ENCODE results near the gene AFP. TPM values are rescaled to one million over a fixed set of nuclear protein-coding genes. Genes with fewer than 3 reads are reported as not detected.

Gene AFP
- total and polyA plus RNA-seq, 10 of the 15 experiments (the other 5 are each of a cell fraction or from before 2014, with no cell fraction given), result 0.72 TPM; not detected in 9

DNA sequence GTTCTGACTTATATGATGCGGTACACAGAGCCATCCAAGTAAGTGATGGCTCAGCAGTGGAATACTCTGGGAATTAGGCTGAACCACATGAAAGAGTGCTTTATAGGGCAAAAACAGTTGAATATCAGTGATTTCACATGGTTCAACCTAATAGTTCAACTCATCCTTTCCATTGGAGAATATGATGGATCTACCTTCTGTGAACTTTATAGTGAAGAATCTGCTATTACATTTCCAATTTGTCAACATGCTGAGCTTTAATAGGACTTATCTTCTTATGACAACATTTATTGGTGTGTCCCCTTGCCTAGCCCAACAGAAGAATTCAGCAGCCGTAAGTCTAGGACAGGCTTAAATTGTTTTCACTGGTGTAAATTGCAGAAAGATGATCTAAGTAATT lies 15.4 kb upstream of the AFP start:
- SMC1A ChIA-PET (ENCODE audit: uncharacterized antibody, unreplicated experiment), result interaction anchor here (1.2 kb wide), 1 partner anchor 442 kb away, joined by 3 read pairs; no protein-coding TSS in a partner anchor
- in situ Hi-C loops (cut with MboI), result no loop called here
- H3K4me1 ChIP-seq (ENCODE audit: control insufficient read depth, insufficient read depth, low read length), result no peaks in the 10 kb centered on the region
- POLR2A ChIA-PET, result interaction anchor here (0.6 kb wide), 1 partner anchor 38 kb away, joined by 3 read pairs; no protein-coding TSS in a partner anchor
- DNase-seq (ENCODE audit: low read depth, low spot score) (no peak), FAIRE-seq (no peak), ATAC-seq (no peak)
- H2AFZ ChIP-seq (ENCODE audit: control insufficient read depth, low read depth, low read length), result no peak overlapping the region
- no peak for TF ChIP-seq IKZF2 (IDR thresholded peaks at IDR 0.05)
- H3K27ac ChIP-seq (ENCODE audit: control insufficient read depth, insufficient read depth), result no peak overlapping the region
- CTCF ChIA-PET, result interaction anchor here (0.7 kb wide), 1 partner anchor 27 kb away, joined by 3 read pairs; no protein-coding TSS in a partner anchor
- 97% methylated on average over 2 of the region's 2 CpGs for WGBS (ENCODE audit: insufficient coverage, insufficient replicate concordance, low lambda C conversion rate, missing lambda C conversion rate)
- no peaks in the 10 kb centered on the region for H3K36me3 ChIP-seq (ENCODE audit: control insufficient read depth in 2 of 2, insufficient read depth in 2 of 2, low read length in 1 of 2)
- no peak overlapping the region for H3K4me2 ChIP-seq (ENCODE audit: control insufficient read depth, insufficient read depth)
- no peak overlapping the region for H3K4me3 ChIP-seq
- BruUV-seq (replicated peaks), result no TSS peak
- no peak overlapping the region for H3K9ac ChIP-seq (ENCODE audit: control insufficient read depth, insufficient read depth, low read length)
- RAD21 ChIA-PET (ENCODE audit: unreplicated experiment), result no interaction called here
- H3K9me3 ChIP-seq (replicated peaks; ENCODE audit: control insufficient read depth, insufficient read depth, low read length), result no peaks in the 10 kb centered on the region
- no peaks in the 10 kb centered on the region for H4K20me1 ChIP-seq (ENCODE audit: control insufficient read depth, insufficient read depth)
- H3K27me3 ChIP-seq (replicated peaks in 1 of 2; ENCODE audit: control insufficient read depth in 2 of 2, insufficient read depth in 2 of 2, low read length in 1 of 2), result no peaks in the 10 kb centered on the region
- H3K79me2 ChIP-seq (ENCODE audit: control insufficient read depth, insufficient read depth, low read length), result no peaks in the 10 kb centered on the region
- intact Hi-C loops (cut with micrococcal nuclease; ENCODE audit: unreplicated experiment), result no loop called here

GRCh38 chr4:73421708-73422457 lies 14.1 kb upstream of the AFP start:
- no peak for DNase-seq (ENCODE audit: low read depth, low spot score)
- BruUV-seq (replicated peaks), result no TSS peak
- ChIA-PET CTCF (no interaction called here), RAD21 (ENCODE audit: unreplicated experiment) (no interaction called here), POLR2A (no interaction called here), SMC1A (ENCODE audit: uncharacterized antibody, unreplicated experiment) (no interaction called here)
- H3K79me2 ChIP-seq (ENCODE audit: control insufficient read depth, insufficient read depth, low read length), result no peaks in the 10 kb centered on the region
- no peak for FAIRE-seq
- H3K4me2 ChIP-seq (ENCODE audit: control insufficient read depth, insufficient read depth), result no peak overlapping the region
- H2AFZ ChIP-seq (ENCODE audit: control insufficient read depth, low read depth, low read length), result no peak overlapping the region
- H3K4me1 ChIP-seq (ENCODE audit: control insufficient read depth, insufficient read depth, low read length), result no peaks in the 10 kb centered on the region
- no peak for ATAC-seq
- H4K20me1 ChIP-seq (ENCODE audit: control insufficient read depth, insufficient read depth), result no peaks in the 10 kb centered on the region
- H3K27ac ChIP-seq (ENCODE audit: control insufficient read depth, insufficient read depth), result no peak overlapping the region
- no peaks in the 10 kb centered on the region for H3K36me3 ChIP-seq (ENCODE audit: control insufficient read depth in 2 of 2, insufficient read depth in 2 of 2, low read length in 1 of 2)
- TF ChIP-seq TBL1XR1 (IDR thresholded peaks at IDR 0.05; ENCODE audit: low read depth, low read length) (no peak), ZZZ3 (IDR thresholded peaks at IDR 0.05; ENCODE audit: control insufficient read depth, insufficient read length, low read depth) (no peak), POLR2AphosphoS5 (IDR thresholded peaks at IDR 0.05; ENCODE audit: low read length) (no peak), RELA (IDR thresholded peaks at IDR 0.05; ENCODE audit: borderline replicate concordance, partially characterized antibody) (no peak), DPF2 (IDR thresholded peaks at IDR 0.05) (no peak), CBFB (IDR thresholded peaks at IDR 0.05; ENCODE audit: low read depth) (no peak)
- TF ChIP-seq, protein P1, sequence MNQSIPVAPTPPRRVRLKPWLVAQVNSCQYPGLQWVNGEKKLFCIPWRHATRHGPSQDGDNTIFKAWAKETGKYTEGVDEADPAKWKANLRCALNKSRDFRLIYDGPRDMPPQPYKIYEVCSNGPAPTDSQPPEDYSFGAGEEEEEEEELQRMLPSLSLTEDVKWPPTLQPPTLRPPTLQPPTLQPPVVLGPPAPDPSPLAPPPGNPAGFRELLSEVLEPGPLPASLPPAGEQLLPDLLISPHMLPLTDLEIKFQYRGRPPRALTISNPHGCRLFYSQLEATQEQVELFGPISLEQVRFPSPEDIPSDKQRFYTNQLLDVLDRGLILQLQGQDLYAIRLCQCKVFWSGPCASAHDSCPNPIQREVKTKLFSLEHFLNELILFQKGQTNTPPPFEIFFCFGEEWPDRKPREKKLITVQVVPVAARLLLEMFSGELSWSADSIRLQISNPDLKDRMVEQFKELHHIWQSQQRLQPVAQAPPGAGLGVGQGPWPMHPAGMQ (IDR thresholded peaks at IDR 0.05; ENCODE audit: borderline replicate concordance), result no peak
- TF ChIP-seq, protein P2, sequence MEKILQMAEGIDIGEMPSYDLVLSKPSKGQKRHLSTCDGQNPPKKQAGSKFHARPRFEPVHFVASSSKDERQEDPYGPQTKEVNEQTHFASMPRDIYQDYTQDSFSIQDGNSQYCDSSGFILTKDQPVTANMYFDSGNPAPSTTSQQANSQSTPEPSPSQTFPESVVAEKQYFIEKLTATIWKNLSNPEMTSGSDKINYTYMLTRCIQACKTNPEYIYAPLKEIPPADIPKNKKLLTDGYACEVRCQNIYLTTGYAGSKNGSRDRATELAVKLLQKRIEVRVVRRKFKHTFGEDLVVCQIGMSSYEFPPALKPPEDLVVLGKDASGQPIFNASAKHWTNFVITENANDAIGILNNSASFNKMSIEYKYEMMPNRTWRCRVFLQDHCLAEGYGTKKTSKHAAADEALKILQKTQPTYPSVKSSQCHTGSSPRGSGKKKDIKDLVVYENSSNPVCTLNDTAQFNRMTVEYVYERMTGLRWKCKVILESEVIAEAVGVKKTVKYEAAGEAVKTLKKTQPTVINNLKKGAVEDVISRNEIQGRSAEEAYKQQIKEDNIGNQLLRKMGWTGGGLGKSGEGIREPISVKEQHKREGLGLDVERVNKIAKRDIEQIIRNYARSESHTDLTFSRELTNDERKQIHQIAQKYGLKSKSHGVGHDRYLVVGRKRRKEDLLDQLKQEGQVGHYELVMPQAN (conservative IDR thresholded peaks at IDR 0.05), result no peak
- no peak overlapping the region for H3K4me3 ChIP-seq
- in situ Hi-C loops (cut with MboI) (no loop called here), intact Hi-C loops (cut with micrococcal nuclease; ENCODE audit: unreplicated experiment) (no loop called here)
- H3K27me3 ChIP-seq (replicated peaks in 1 of 2; ENCODE audit: control insufficient read depth in 2 of 2, insufficient read depth in 2 of 2, low read length in 1 of 2), result no peaks in the 10 kb centered on the region
- H3K9ac ChIP-seq (ENCODE audit: control insufficient read depth, insufficient read depth, low read length), result no peak overlapping the region
- H3K9me3 ChIP-seq (replicated peaks; ENCODE audit: control insufficient read depth, insufficient read depth, low read length), result no peaks in the 10 kb centered on the region
